Renal cortex interstitium (tissue), 11 donors: ENCODE measurements around the gene ANXA6. TPM values are rescaled to one million over a fixed set of nuclear protein-coding genes. Genes with fewer than 3 reads are reported as not detected.
"Not testable (repeated sequence)": the region's sequence is repeated elsewhere in the genome, so short reads cannot be mapped to it uniquely, and the experiment has no call there.

ENCODE experiments used
- DNase-seq, 11 donors: peaks; one replicate each; pipeline ENCODE4 v3.0.0-alpha.2; 2013; ENCODE audit warnings: low read depth in 9 of 11, low spot score in 4 of 11; ENCODE audit errors: extremely low read depth in 1 of 11
- polyA plus RNA-seq, 3 donors: library from polyadenylated mRNA; unstranded; fragments of 120-200 nt; gene quantifications; one replicate each; pipeline ENCODE4 v1.2.1, GENCODE V29; 2013; ENCODE audit not compliant: insufficient read length in 3 of 3

Gene ANXA6
- polyA plus RNA-seq, 3 donors: 121 to 159 (median 141) TPM

- no peak for DNase-seq
Observed at GRCh38 chr5:151184316-151185042, 26.9 kb upstream of the ANXA6 start.

GRCh38 chr5:151183456-151184245, 26.1 kb upstream of the ANXA6 start:
- peak in 1 of 11 donors; percentile 6 for DNase-seq

GRCh38 chr5:151182976-151183375, 25.4 kb upstream of the ANXA6 start:
- no peak for DNase-seq

GRCh38 chr5:151182524-151182900, 24.9 kb upstream of the ANXA6 start:
- DNase-seq: no peak

- DNase-seq: no peak
Observed at GRCh38 chr5:151181818-151182523, 24.4 kb upstream of the ANXA6 start.

GRCh38 chr5:151180291-151180690, 22.7 kb upstream of the ANXA6 start:
- DNase-seq: no peak

GRCh38 chr5:151179489-151179840, 21.9 kb upstream of the ANXA6 start:
- DNase-seq: no peak

GRCh38 chr5:151178777-151179488, 21.4 kb upstream of the ANXA6 start:
- no peak for DNase-seq

GRCh38 chr5:151178372-151178771, 20.8 kb upstream of the ANXA6 start:
- DNase-seq: no peak

- not testable (repeated sequence) for DNase-seq
Observed at GRCh38 chr5:151176268-151176667, 18.7 kb upstream of the ANXA6 start.

- DNase-seq: no peak
Observed at GRCh38 chr5:151174612-151175101, 17.1 kb upstream of the ANXA6 start.

GRCh38 chr5:151173711-151174611, 16.4 kb upstream of the ANXA6 start:
- DNase-seq: no peak

GRCh38 chr5:151171529-151171928, 13.9 kb upstream of the ANXA6 start:
- DNase-seq: no peak

GRCh38 chr5:151168602-151169344, 11.2 kb upstream of the ANXA6 start:
- no peak for DNase-seq

GRCh38 chr5:151167022-151167421, 9.4 kb upstream of the ANXA6 start:
- no peak for DNase-seq

- DNase-seq: peak in 10 of 11 donors; percentile 59 to 84 (median 68)
Observed at GRCh38 chr5:151164687-151165392, 7.3 kb upstream of the ANXA6 start.

GRCh38 chr5:151162776-151163175, 5.2 kb upstream of the ANXA6 start:
- no peak for DNase-seq
